Endothelial cell of umbilical vein (primary cell): Measurements from ENCODE around the gene RUFY3. TPM values are rescaled to one million over a fixed set of nuclear protein-coding genes. Genes with fewer than 3 reads are reported as not detected.

ENCODE experiments used
- BruUV-seq: library from RNA; stranded (reverse); fragments of 400-500 nt; replicated peaks from 2 replicates; lab custom pipeline; 2021; lab: Mats Ljungman, UMichigan
- CTCF ChIA-PET: fragments of 300-600, 350-600 bp; sonication (Branson Sonifier 250); formaldehyde crosslinking; loops from one replicate; lab custom pipeline; 2021; ENCODE audit warnings: antibody characterized with exemption, inconsistent platforms; lab: Charles Lee
- POLR2A ChIA-PET: fragments of 300-600, 350-600 bp; sonication (Branson Sonifier 250); formaldehyde crosslinking; loops from one replicate; lab custom pipeline; 2021; ENCODE audit warnings: antibody characterized with exemption, inconsistent platforms; lab: Charles Lee
- DNase-seq: peaks from one replicate; pipeline ENCODE4 v3.0.0-alpha.2; 2011; ENCODE audit warnings: low read depth, low spot score
- FAIRE-seq: peaks from 2 replicates; lab custom pipeline; 2011; peaks lifted over from hg19 to GRCh38; lab: Jason Lieb, UNC
- H2AFZ ChIP-seq: 2 replicates; pipeline ENCODE4 v1.6.0; 2012; ENCODE audit warnings: low read depth, low read length, control low read depth, inconsistent platforms
- H3K27ac ChIP-seq: 2 replicates; pipeline ENCODE4 v1.5.1; 2011; ENCODE audit warnings: low read depth, mild to moderate bottlenecking, control low read depth, low read length, moderate library complexity; ENCODE audit not compliant: insufficient read depth
- H3K27me3 ChIP-seq, 2 experiments: 2 replicates each; pipeline versions ENCODE4 v1.6.0 to v1.6.1; 2011; ENCODE audit warnings: low read length in 2 of 2, mixed read lengths in 1 of 2; ENCODE audit not compliant: control insufficient read depth in 2 of 2, insufficient read depth in 2 of 2
- H3K36me3 ChIP-seq, 2 experiments: 2 replicates in 1 of 2; 3 replicates in 1 of 2; pipeline ENCODE4 v1.5.1; 2011; ENCODE audit warnings: low read length in 2 of 2, mild to moderate bottlenecking in 1 of 2, moderate library complexity in 1 of 2; ENCODE audit not compliant: control insufficient read depth in 2 of 2, insufficient read depth in 2 of 2; ENCODE audit errors: extremely low read depth in 1 of 2
- H3K4me1 ChIP-seq: 3 replicates; pipeline ENCODE4 v1.5.1; 2011; ENCODE audit warnings: mild to moderate bottlenecking, low read length; ENCODE audit not compliant: control insufficient read depth, insufficient read depth; ENCODE audit errors: extremely low read depth
- H3K4me2 ChIP-seq: 2 replicates; pipeline ENCODE4 v1.6.1; 2011; ENCODE audit warnings: low read length, control low read depth, mixed read lengths; ENCODE audit not compliant: insufficient read depth
- H3K4me3 ChIP-seq, 3 experiments: fragments of 200-600 bp in 1 of 3; sonication (generic), shearing (Covaris generic) in 1 of 3; replicated peaks in 1 of 3; 2 replicates each; pipeline ENCODE4 v1.5.1; 2011 to 2016; ENCODE audit warnings: control low read depth in 3 of 3, low read length in 3 of 3, mild to moderate bottlenecking in 2 of 3, inconsistent platforms in 1 of 3, low read depth in 1 of 3, moderate library complexity in 1 of 3; ENCODE audit not compliant: insufficient read depth in 1 of 3
- H3K79me2 ChIP-seq: 2 replicates; pipeline ENCODE4 v1.6.0; 2012; ENCODE audit warnings: low read length, inconsistent platforms; ENCODE audit not compliant: control insufficient read depth, insufficient read depth
- H3K9ac ChIP-seq: replicated peaks from 2 replicates; pipeline ENCODE3; 2011; ENCODE audit warnings: low read length, control low read depth; ENCODE audit not compliant: insufficient read depth; ENCODE audit errors: extremely low read depth
- H3K9me1 ChIP-seq: replicated peaks from 3 replicates; pipeline ENCODE4 v1.6.0; 2011; ENCODE audit warnings: mild to moderate bottlenecking, low read length; ENCODE audit not compliant: control insufficient read depth, insufficient read depth; ENCODE audit errors: extremely low read depth
- H3K9me3 ChIP-seq: replicated peaks from 2 replicates; pipeline ENCODE4 v1.5.1; 2012; ENCODE audit warnings: low read length, inconsistent platforms; ENCODE audit not compliant: control insufficient read depth, insufficient read depth
- H4K20me1 ChIP-seq: replicated peaks from 2 replicates; pipeline ENCODE3; 2011; ENCODE audit warnings: mild to moderate bottlenecking, low read length; ENCODE audit not compliant: control insufficient read depth, insufficient read depth; ENCODE audit errors: extremely low read depth
- EZH2 ChIP-seq: IDR thresholded peaks from 2 replicates; pipeline ENCODE4 v1.6.1; 2012; ENCODE audit warnings: borderline replicate concordance, low read depth, mild to moderate bottlenecking, moderate library complexity, low read length, inconsistent platforms; ENCODE audit not compliant: severe bottlenecking
- FOS ChIP-seq: IDR thresholded peaks from 2 replicates; pipeline ENCODE4 v1.6.1; 2011; ENCODE audit warnings: mild to moderate bottlenecking, low read length, moderate library complexity, borderline replicate concordance; ENCODE audit not compliant: insufficient read depth
- GATA2 ChIP-seq: IDR thresholded peaks from 2 replicates; pipeline ENCODE4 v1.7.0; 2011; ENCODE audit warnings: low read depth, mild to moderate bottlenecking, moderate library complexity, mixed read lengths, low read length; ENCODE audit not compliant: insufficient read length, insufficient read depth
- JUN ChIP-seq: IDR thresholded peaks from 2 replicates; pipeline ENCODE4 v1.6.1; 2011; ENCODE audit warnings: borderline replicate concordance, low read depth; ENCODE audit not compliant: insufficient read length, insufficient read depth
- MYC ChIP-seq: IDR thresholded peaks from one replicate; pipeline ENCODE4 v1.6.1; 2011; ENCODE audit warnings: mild to moderate bottlenecking, low read depth, low read length
- POLR2A ChIP-seq: IDR thresholded peaks from 2 replicates; pipeline ENCODE4 v1.6.1; 2012; ENCODE audit warnings: low read depth, mild to moderate bottlenecking, control low read depth, low read length
- POLR2AphosphoS5 ChIP-seq: IDR thresholded peaks from 2 replicates; pipeline ENCODE4 v1.6.1; 2012; ENCODE audit warnings: low read depth, mild to moderate bottlenecking, control low read depth, low read length, moderate library complexity; ENCODE audit not compliant: insufficient read depth
- dilution Hi-C: fragments of 300-500 bp; cut with MboI; formaldehyde crosslinking; loops from one replicate; pipeline ENCODE4 v1.15.0; 2019; ENCODE audit warnings: low sequenced_read_pairs; ENCODE audit not compliant: extremely low pct_ligation_motif_present
- intact Hi-C: fragments of 100-400 bp; cut with micrococcal nuclease; formaldehyde crosslinking; loops from one replicate; pipeline ENCODE4 v1.10.0; 2022
- polyA plus RNA-seq, 4 experiments: library from polyadenylated mRNA; depleted of rRNA in 3 of 4; stranded (reverse) in 3 of 4; unstranded in 1 of 4; fragments of >200 nt; gene quantifications; 2 replicates each; pipeline versions ENCODE4 v1.2.1 to v1.2.3, GENCODE V29; 2011 to 2012; ENCODE audit warnings: missing spikeins in 1 of 4
- total RNA-seq: library from RNA; stranded (reverse); gene quantifications from 2 replicates; pipeline ENCODE4 v1.2.3, GENCODE V29; 2021
- TF ChIP-seq, protein P1 (sequence below): IDR thresholded peaks from 2 replicates; pipeline ENCODE4 v1.6.1; 2011; ENCODE audit not compliant: insufficient read depth, insufficient read length
- TF ChIP-seq, protein P2 (sequence below), 2 donors: IDR thresholded peaks; 1 replicate in 1 of 2; 2 replicates in 1 of 2; pipeline ENCODE4 v1.5.1; 2011; ENCODE audit warnings: low read length in 2 of 2, mild to moderate bottlenecking in 2 of 2, moderate library complexity in 2 of 2, control low read depth in 1 of 2, inconsistent platforms in 1 of 2, low read depth in 1 of 2; ENCODE audit not compliant: insufficient read depth in 1 of 2; ENCODE audit errors: extremely low read depth in 1 of 2

RUFY3 gene
- total and polyA plus RNA-seq, 2 donors (not counting 3 experiments of a cell fraction or from before 2014, with no cell fraction given), result 10.0 to 52.8 TPM

DNA sequence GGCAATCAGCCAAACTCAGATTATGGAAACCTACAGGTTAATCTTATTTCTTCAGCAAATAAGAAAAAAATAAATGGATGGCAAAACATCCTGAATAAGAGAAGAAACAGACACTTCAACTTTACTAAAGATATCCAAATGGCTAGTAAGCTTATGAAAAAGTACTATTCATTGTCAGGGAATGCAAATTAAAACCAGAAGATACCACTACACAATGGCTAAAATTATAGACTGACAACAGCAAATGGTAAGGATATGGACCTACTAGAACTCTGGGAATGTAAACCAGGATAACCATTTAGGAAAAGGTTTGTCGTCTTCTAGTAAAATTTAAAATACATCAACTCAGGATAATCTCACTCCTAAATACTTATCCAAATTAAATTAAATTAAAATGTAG is 93.6 kb downstream of the RUFY3 start:
- no peak for FAIRE-seq
- CTCF ChIA-PET, result no interaction called here

More for the DNA sequence above, 93.6 kb downstream of the RUFY3 start:
- no peak overlapping the region for H3K4me2 ChIP-seq
- dilution Hi-C loops (no loop called here), intact Hi-C loops (no loop called here)
- no peak overlapping the region for H2AFZ ChIP-seq
- BruUV-seq, result no TSS peak
- H3K9ac ChIP-seq, result no peak overlapping the region
- H3K4me3 ChIP-seq, result no peak overlapping the region
- H3K4me1 ChIP-seq, result no peaks in the 10 kb centered on the region
- no peak overlapping the region for H3K27ac ChIP-seq
- no peaks in the 10 kb centered on the region for H3K9me3 ChIP-seq
- H3K9me1 ChIP-seq, result no peaks in the 10 kb centered on the region
- no peaks in the 10 kb centered on the region for H3K27me3 ChIP-seq
- peaks cover 6 to 10% of the 10 kb centered on the region in 2 experiments for H3K36me3 ChIP-seq
- TF ChIP-seq POLR2A, result no peak
- no peak for TF ChIP-seq MYC
- TF ChIP-seq, protein P1, sequence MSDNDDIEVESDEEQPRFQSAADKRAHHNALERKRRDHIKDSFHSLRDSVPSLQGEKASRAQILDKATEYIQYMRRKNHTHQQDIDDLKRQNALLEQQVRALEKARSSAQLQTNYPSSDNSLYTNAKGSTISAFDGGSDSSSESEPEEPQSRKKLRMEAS, result no peak
- TF ChIP-seq FOS, result no peak
- no peak for TF ChIP-seq JUN
- no peak for TF ChIP-seq EZH2
- no peak for TF ChIP-seq POLR2AphosphoS5
- TF ChIP-seq GATA2, result no peak
- TF ChIP-seq, protein P2, sequence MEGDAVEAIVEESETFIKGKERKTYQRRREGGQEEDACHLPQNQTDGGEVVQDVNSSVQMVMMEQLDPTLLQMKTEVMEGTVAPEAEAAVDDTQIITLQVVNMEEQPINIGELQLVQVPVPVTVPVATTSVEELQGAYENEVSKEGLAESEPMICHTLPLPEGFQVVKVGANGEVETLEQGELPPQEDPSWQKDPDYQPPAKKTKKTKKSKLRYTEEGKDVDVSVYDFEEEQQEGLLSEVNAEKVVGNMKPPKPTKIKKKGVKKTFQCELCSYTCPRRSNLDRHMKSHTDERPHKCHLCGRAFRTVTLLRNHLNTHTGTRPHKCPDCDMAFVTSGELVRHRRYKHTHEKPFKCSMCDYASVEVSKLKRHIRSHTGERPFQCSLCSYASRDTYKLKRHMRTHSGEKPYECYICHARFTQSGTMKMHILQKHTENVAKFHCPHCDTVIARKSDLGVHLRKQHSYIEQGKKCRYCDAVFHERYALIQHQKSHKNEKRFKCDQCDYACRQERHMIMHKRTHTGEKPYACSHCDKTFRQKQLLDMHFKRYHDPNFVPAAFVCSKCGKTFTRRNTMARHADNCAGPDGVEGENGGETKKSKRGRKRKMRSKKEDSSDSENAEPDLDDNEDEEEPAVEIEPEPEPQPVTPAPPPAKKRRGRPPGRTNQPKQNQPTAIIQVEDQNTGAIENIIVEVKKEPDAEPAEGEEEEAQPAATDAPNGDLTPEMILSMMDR (IDR thresholded peaks at IDR 0.05; ENCODE audit: extremely low read depth in 1 of 2, insufficient read depth in 1 of 2, low read depth in 1 of 2, low read length in 2 of 2), result no peak
- DNase-seq, result no peak
- no peaks in the 10 kb centered on the region for H3K79me2 ChIP-seq
- POLR2A ChIA-PET, result no interaction called here
- no peaks in the 10 kb centered on the region for H4K20me1 ChIP-seq
